ENCODE measurements around the gene TUBB2A.
"Not testable (repeated sequence)": the region's sequence is repeated elsewhere in the genome, so short reads cannot be mapped to it uniquely, and the experiment has no call there.

The TUBB2A gene

GRCh38 chr6:3152689-3153088, 4.7 kb downstream of the TUBB2A start:
- no peak for DNase-seq

- no peak for DNase-seq
These were observed 5.7 kb downstream of the TUBB2A start for GRCh38 chr6:3151691-3152090.

DNA sequence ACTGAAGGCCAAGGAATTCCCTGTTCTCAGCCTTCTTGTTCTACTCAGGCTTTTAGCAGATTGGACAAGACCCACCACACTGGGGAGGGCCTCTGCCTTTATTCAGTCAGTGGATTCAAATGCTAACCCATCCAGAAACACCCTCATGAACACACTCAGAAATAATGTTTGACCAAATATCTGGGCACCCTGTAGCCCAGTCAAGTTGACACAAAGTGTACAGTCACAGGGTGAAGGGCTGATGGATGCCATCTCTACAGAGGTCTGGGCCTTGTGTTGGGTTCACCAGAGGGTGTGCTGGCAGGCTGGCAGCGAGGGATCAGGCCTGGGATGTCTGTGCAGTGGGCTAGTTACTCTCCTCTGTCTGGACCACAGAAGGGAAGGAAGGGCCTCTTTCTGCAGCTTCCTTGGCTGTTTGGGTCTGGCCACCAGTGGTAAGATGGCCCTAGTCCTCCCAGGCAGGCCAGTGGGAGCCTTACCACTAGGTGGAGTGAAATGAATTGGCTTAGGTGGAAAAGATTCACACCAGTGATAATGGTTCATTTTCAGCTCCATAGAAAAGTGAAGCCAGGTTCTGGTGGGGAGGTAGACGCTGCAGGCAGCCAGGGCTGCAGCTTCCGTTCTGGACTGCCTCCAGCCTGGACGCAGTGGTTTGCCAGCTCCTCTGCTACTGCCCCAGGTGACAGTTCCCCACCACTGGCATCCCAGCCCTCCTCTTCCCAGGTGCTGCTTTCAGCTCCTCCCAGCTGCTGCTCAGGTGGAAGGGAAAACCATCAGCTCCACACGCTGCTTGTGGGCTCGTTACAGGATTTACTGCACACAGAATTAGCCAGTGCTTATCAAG, 9.2 kb downstream of the TUBB2A start:
- no peak for DNase-seq

- no peak for DNase-seq
These were observed 12.8 kb downstream of the TUBB2A start for GRCh38 chr6:3144571-3144970.

DNA sequence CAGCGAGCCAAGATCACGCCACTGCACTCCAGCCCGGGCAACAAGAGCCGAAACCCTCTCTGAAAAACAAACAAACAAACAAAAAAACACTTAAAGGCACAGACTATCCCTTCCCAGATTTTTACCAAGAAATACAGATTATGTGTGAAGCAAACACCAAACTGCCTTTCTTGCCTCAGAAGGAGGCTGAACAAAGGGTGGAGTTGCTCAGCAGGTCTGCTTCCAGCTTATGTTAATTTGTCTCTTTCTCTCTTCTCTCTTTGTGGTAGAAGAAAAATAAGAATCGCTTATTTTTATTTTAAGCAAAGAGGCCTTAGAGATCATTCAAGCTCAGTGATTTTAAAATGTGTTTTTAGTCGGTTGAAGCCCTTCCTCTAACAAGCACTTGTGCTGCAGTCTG, 14.2 kb downstream of the TUBB2A start:
- DNase-seq: no peak

- no peak for DNase-seq
These were observed 14.8 kb downstream of the TUBB2A start for GRCh38 chr6:3142536-3142935.

DNA sequence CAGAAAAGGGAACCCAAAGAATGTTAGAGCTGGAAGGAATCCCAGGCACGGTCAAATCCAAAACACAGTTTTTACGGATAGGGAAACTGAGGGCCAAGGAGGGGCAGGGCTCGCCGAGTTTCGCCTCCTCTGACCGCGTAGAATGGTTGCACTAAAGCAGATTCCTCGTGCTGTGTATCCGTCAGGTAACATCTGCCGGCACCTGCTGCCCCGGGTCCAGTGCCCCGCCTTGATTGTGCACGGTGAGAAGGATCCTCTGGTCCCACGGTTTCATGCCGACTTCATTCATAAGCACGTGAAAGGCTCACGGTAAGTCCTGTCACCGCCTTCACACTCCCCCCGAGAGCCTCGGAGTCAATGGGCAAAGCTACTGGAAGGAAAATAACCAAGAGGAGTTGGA, 17.1 kb downstream of the TUBB2A start:
- DNase-seq: no peak

- no peak for DNase-seq
These were observed 18.0 kb downstream of the TUBB2A start for GRCh38 chr6:3139090-3139903.

GRCh38 chr6:3138341-3138740, 19.0 kb downstream of the TUBB2A start:
- no peak for DNase-seq

- not testable (repeated sequence) for DNase-seq
These were observed 19.5 kb downstream of the TUBB2A start for GRCh38 chr6:3137873-3138272.

DNA sequence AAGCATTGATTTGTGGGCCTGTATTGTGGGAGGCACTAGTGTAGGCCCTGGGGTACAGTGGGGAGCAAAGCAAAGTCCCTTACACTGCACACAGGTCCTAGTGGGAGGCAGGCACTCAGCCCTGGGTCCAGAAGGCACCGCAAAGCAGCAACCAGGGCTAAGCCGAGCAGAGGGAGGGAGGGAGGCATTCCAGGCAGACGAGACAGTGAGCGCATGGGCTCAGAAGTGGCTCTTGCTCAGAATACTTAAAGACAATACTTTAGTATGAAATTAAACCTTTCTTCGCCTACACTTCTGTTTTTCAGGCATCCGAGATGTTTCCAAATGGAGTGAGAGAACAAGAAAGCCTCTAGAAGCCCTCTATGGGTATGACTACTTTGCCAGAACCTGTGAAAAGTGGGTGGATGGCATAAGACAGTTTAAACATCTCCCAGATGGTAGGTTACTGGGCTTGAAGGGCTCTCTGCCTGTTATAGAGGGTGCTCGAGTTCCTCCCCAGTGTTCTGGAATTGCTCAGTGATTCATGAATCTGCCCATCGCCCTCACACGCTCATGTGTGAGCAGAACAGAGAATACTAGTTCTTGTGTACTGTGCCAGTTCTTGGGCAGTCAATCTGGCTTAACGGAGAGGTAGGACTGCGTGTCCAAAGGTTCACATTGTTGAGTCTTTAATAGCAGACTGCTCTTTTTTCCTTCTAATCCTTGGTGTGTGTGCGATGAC, 20.1 kb downstream of the TUBB2A start:
- no peak for DNase-seq

- no peak for DNase-seq
These were observed 20.9 kb downstream of the TUBB2A start for GRCh38 chr6:3136292-3137011.

- no peak for DNase-seq
These were observed 21.6 kb downstream of the TUBB2A start for GRCh38 chr6:3135668-3136291.

DNA sequence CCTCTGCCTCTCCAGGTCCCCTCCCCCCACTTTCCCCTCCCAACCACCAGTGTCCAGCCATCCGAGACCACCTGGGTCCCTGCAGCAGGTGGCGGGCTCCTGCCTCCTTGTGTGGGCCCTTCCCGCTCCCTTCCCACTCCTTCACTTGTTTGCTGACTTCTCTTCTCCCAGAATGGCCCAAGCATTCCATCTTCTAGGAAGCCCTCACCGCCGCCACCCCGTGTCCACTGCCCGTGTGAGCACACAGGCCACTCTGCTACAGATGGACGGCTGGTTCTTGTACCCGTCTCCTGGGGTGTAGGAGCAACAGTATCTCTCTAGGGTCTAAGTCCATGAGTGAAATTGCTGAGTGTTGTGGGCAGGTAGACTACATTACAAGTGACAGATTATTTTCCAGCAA, 23.8 kb downstream of the TUBB2A start:
- DNase-seq: no peak

- DNase-seq: no peak
These were observed 25.6 kb downstream of the TUBB2A start for GRCh38 chr6:3131695-3132094.

- no peak for DNase-seq
These were observed 28.8 kb downstream of the TUBB2A start for GRCh38 chr6:3128356-3129108.

DNA sequence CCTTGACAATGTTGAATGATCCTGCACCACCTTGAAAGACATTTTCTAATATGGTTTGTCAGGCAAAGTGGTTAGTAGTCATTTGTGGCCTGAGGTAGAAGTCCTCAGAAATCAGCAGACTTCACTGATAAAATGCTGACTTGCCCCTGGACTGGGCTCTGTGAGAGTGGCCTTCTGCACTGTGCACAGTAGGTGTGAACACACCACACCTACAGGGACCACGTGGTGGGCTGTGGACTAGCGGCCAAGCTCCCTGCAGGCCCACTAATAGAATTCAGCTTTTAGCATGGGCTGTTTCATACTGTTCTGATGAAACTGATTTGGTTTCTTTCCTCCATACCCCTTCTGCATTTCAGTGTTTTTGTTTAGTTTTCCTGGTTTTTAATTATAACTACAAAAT, 31.5 kb downstream of the TUBB2A start:
- DNase-seq: no peak

DNA sequence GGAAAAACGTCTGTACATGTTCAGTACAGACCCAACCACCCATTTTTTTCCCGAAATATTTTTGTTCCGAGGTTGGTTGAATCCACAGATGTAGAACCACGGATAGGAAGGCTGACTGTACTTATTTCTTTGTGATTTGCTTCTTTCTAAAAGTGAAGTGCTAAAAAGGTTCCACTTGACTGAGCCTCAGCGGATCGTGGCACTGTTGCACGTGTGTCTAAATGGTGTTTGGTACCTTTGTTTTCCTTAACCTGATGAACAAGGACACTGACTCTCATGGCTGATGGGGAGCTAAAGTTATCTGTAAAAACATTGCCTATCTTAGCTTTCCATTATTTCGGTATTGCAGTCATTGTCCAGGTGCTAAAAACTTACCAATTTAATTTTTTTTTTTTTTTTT, 32.7 kb downstream of the TUBB2A start:
- no peak for DNase-seq

DNA sequence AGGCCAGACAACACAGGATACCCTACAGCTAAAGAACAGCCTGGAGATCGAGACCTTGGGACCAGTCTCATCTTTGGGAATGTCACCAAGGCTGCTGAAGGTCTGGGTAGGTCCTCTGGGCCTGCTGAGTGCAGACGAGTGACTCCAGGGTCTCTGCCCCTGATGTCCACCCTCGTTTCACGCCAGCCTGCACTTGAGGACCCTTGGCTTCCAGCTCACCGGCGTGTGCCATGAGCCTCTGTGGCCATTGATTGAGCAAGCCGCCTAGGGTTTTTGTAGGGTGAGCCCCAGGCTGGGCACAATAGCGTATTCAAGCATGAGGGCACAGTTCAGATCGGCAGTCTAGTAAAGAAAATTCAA, 34.5 kb downstream of the TUBB2A start:
- no peak for DNase-seq

GRCh38 chr6:3120765-3121089, 36.6 kb downstream of the TUBB2A start:
- DNase-seq: no peak

- DNase-seq: no peak
These were observed 38.2 kb downstream of the TUBB2A start for GRCh38 chr6:3119040-3119723.
